HepG2 (cell line): Measurements from ENCODE around the gene KIAA0319L. TPM values are rescaled to one million over a fixed set of nuclear protein-coding genes. Genes with fewer than 3 reads are reported as not detected.

Source experiments
- ATAC-seq: fragments of 200-7000 bp; cut with Tn5 transposase; 3 replicates; pipeline ENCODE4 v1.9.1; 2020; ENCODE audit warnings: mild to moderate bottlenecking, moderate library complexity
- BruUV-seq: library from RNA; stranded (reverse); fragments of 400-500 nt; replicated peaks from 2 replicates; lab custom pipeline; 2021; lab: Mats Ljungman, UMichigan
- CTCF ChIA-PET: fragments of 300-600 bp; formaldehyde crosslinking; extraction: SDS; loops from one replicate; lab custom pipeline; 2021; ENCODE audit warnings: low total read pairs, inconsistent platforms, low intra/inter-chr PET ratio; lab: Yijun Ruan, JAX
- POLR2A ChIA-PET: fragments of 350-600 bp; sonication (Branson Sonifier 250); formaldehyde crosslinking; loops from one replicate; lab custom pipeline; 2020; ENCODE audit warnings: antibody characterized with exemption, inconsistent platforms; lab: Yijun Ruan, JAX
- DNase-seq: peaks from one replicate; pipeline ENCODE4 v3.0.0-alpha.2; 2015; ENCODE audit warnings: low spot score
- FAIRE-seq: peaks from 3 replicates; lab custom pipeline; 2011; peaks lifted over from hg19 to GRCh38; lab: Jason Lieb, UNC
- H2AFZ ChIP-seq: one replicate; pipeline ENCODE4 v1.6.1; 2011; ENCODE audit warnings: low read length, inconsistent platforms
- H3K27ac ChIP-seq: fragments of 300-600 bp; 3 replicates; pipeline ENCODE4 v1.8.0; 2011; ENCODE audit warnings: mixed run types, mild to moderate bottlenecking, mixed read lengths, low read length, inconsistent platforms; ENCODE audit not compliant: insufficient read depth; ENCODE audit errors: extremely low read length
- H3K27me3 ChIP-seq, 2 experiments: fragments of 200-600 bp in 1 of 2; 2 replicates in 1 of 2; 3 replicates in 1 of 2; pipeline versions ENCODE4 v1.6.0 to v1.8.0; 2011; ENCODE audit warnings: low read length in 2 of 2, mild to moderate bottlenecking in 2 of 2, moderate library complexity in 2 of 2, inconsistent platforms in 1 of 2; ENCODE audit not compliant: insufficient read depth in 2 of 2, control insufficient read depth in 1 of 2
- H3K36me3 ChIP-seq, 2 experiments: fragments of 200-600 bp in 1 of 2; replicated peaks in 1 of 2; 2 replicates in 1 of 2; 3 replicates in 1 of 2; pipeline versions ENCODE4 v1.5.1 to v1.8.0; 2011; ENCODE audit warnings: low read length in 2 of 2, inconsistent platforms in 1 of 2; ENCODE audit not compliant: insufficient read depth in 2 of 2, control insufficient read depth in 1 of 2
- H3K4me1 ChIP-seq: 2 replicates; pipeline ENCODE4 v1.5.1; 2012; ENCODE audit warnings: low read length, inconsistent platforms; ENCODE audit not compliant: insufficient read depth
- H3K4me2 ChIP-seq: 2 replicates; pipeline ENCODE4 v1.6.0; 2011; ENCODE audit warnings: low read depth, low read length, inconsistent platforms
- H3K4me3 ChIP-seq, 3 experiments: fragments of 200-600 bp in 1 of 3; sonication (generic), shearing (Covaris generic) in 1 of 3; replicated peaks in 1 of 3; 2 replicates each; pipeline ENCODE4 v1.5.1; 2011 to 2016; ENCODE audit warnings: low read length in 3 of 3, inconsistent platforms in 2 of 3, low read depth in 2 of 3, mild to moderate bottlenecking in 2 of 3, control low read depth in 1 of 3, mixed read lengths in 1 of 3; ENCODE audit not compliant: insufficient read depth in 1 of 3
- H3K79me2 ChIP-seq: one replicate; pipeline ENCODE4 v1.6.1; 2011; ENCODE audit warnings: low read length, inconsistent platforms; ENCODE audit not compliant: insufficient read depth
- H3K9ac ChIP-seq: 2 replicates; pipeline ENCODE4 v1.6.0; 2011; ENCODE audit warnings: mild to moderate bottlenecking, low read depth, low read length, inconsistent platforms; ENCODE audit not compliant: insufficient read depth
- H3K9me3 ChIP-seq: 2 replicates; pipeline ENCODE4 v1.5.1; 2012; ENCODE audit warnings: mild to moderate bottlenecking, low read length
- H4K20me1 ChIP-seq: 2 replicates; pipeline ENCODE4 v1.6.0; 2011; ENCODE audit warnings: inconsistent platforms, mild to moderate bottlenecking, low read length, moderate library complexity; ENCODE audit not compliant: insufficient read depth
- GABPA ChIP-seq, 2 experiments: IDR thresholded peaks; 2 replicates each; pipeline ENCODE4 v1.6.1; 2011 to 2016; ENCODE audit warnings: low read depth in 2 of 2, low read length in 1 of 2, missing biosample characterization in 1 of 2, missing genetic modification characterization in 1 of 2
- HNF4A ChIP-seq: sonication (generic); formaldehyde crosslinking; IDR thresholded peaks from 2 replicates; pipeline ENCODE4 v1.4.0; 2020; ENCODE audit warnings: missing genetic modification reagents
- KLF12 ChIP-seq: sonication (generic); formaldehyde crosslinking; IDR thresholded peaks from 2 replicates; pipeline ENCODE4 v1.4.0; 2020; ENCODE audit warnings: missing genetic modification reagents, borderline replicate concordance
- MLLT10 ChIP-seq: sonication (generic); formaldehyde crosslinking; IDR thresholded peaks from 2 replicates; pipeline ENCODE4 v1.4.0; 2020; ENCODE audit warnings: missing genetic modification reagents
- SP5 ChIP-seq: IDR thresholded peaks from 2 replicates; pipeline ENCODE4 v1.6.1; 2016; ENCODE audit warnings: low read depth, borderline replicate concordance
- ZBTB8A ChIP-seq: sonication (generic); formaldehyde crosslinking; IDR thresholded peaks from 2 replicates; pipeline ENCODE4 v1.4.0; 2020; ENCODE audit warnings: mild to moderate bottlenecking, low read depth, missing genetic modification reagents, borderline replicate concordance
- ZNF101 ChIP-seq: sonication (generic); formaldehyde crosslinking; IDR thresholded peaks from 2 replicates; pipeline ENCODE4 v1.4.0; 2020; ENCODE audit warnings: mild to moderate bottlenecking, low read depth, missing genetic modification reagents, borderline replicate concordance
- ZNF589 ChIP-seq: sonication (generic); formaldehyde crosslinking; conservative IDR thresholded peaks from 2 replicates; pipeline ENCODE4 v1.8.0; 2022; ENCODE audit warnings: mild to moderate bottlenecking, moderate library complexity, missing genetic modification reagents
- ZNF768 ChIP-seq: sonication (generic); formaldehyde crosslinking; IDR thresholded peaks from 2 replicates; pipeline ENCODE4 v1.4.0; 2020; ENCODE audit warnings: missing genetic modification reagents
- ZNF790 ChIP-seq: sonication (generic); formaldehyde crosslinking; IDR thresholded peaks from 2 replicates; pipeline ENCODE4 v1.8.0; 2022; ENCODE audit warnings: missing genetic modification reagents, mild to moderate bottlenecking, borderline replicate concordance
- WGBS: methylation state at CpG from one replicate; pipeline ENCODE4 v1.1.6; 2017; ENCODE audit warnings: low lambda C conversion rate; 5-methylcytosine and 5-hydroxymethylcytosine counted together
- in situ Hi-C: cut with HindIII; loops from 2 replicates; pipeline ENCODE4 v1.10.0; 2017; ENCODE audit warnings: low pct_unique_long_range_greater_than_20kb; ENCODE audit not compliant: extremely low pct_ligation_motif_present
- intact Hi-C: fragments of 100-400 bp; cut with micrococcal nuclease; formaldehyde crosslinking; loops from one replicate; pipeline ENCODE4 v1.10.0; 2022; ENCODE audit not compliant: unreplicated experiment
- polyA plus RNA-seq, 8 experiments: library from polyadenylated mRNA; depleted of rRNA in 3 of 8; stranded (reverse) in 7 of 8; unstranded in 1 of 8; fragments of >200 nt; fragmentation: Illumina TruSeq in 4 of 8; extraction: Trizol in 4 of 8; gene quantifications; 2 replicates each; pipeline versions ENCODE4 v1.2.1 to v1.2.3, GENCODE V29; 2011 to 2016; ENCODE audit warnings: low read depth in 4 of 8, missing spikeins in 1 of 8, mixed read lengths in 1 of 8; ENCODE audit not compliant: insufficient read depth in 1 of 8
- total RNA-seq, 5 experiments: library from RNA; depleted of rRNA; stranded (reverse); fragments of >200 nt; fragmentation: Illumina TruSeq; extraction: Trizol; gene quantifications; 2 replicates each; pipeline ENCODE4 v1.2.3, GENCODE V29; 2016; ENCODE audit warnings: low read depth in 1 of 5
- TF ChIP-seq, protein P1 (sequence below): sonication (generic); formaldehyde crosslinking; IDR thresholded peaks from 2 replicates; pipeline ENCODE4 v1.8.0; 2022; ENCODE audit warnings: missing genetic modification reagents, mild to moderate bottlenecking, inconsistent platforms, borderline replicate concordance
- TF ChIP-seq, protein P2 (sequence below): sonication (generic); formaldehyde crosslinking; IDR thresholded peaks from 2 replicates; pipeline ENCODE4 v1.4.0; 2020; ENCODE audit warnings: missing genetic modification reagents; ENCODE audit errors: not compliant biosample characterization

KIAA0319L gene
- total and polyA plus RNA-seq, 2 of the 13 experiments (the other 11 are each of a cell fraction or from before 2014, with no cell fraction given) = 33.4 to 82.6 TPM

DNA sequence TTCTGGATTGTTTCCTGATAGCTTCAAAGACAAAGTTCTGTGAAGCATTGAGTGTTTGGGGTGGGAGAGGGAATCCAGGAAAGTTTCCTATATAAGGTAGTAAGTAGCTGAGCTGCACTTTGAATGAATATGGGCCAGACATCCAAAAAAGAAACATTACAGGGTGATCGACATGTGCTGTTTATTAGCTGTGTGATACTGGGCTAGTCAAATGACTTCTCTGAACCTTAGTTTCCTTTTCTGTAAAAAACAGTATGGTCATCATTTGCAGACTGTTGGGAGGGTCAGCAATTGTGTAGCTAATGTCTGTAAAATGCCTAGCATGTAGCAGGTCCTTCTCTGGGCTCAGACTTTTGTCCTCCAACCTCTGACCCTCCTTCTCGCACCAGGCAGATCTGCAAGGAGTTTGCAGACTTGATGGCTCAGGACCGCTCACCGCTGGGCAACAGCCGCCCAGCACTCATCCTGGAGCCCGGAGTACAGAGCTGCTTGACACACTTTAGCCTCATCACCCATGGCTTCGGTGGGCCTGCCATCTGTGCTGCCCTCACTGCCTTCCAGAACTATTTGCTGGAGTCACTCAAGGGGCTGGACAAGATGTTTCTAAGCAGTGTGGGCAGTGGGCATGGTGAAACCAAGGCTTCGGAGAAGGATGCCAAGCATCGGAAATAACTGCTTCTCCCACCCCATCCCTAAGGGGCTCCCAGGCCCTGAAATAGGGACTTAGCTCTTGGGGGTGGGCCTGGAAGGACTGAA lies 37.0 kb upstream of the KIAA0319L start:
- 97% methylated on average over 6 of the region's 9 CpGs for WGBS
- Histone ChIP-seq H3K27ac (no peak overlapping the region), H3K4me1 (peaks cover 15% of the 10 kb centered on the region), H2AFZ (no peak overlapping the region), H4K20me1 (no peaks in the 10 kb centered on the region), H3K79me2 (no peaks in the 10 kb centered on the region), H3K4me2 (no peak overlapping the region), H3K27me3 (no peaks in the 10 kb centered on the region), H3K36me3 (peaks cover 0 to 6% of the 10 kb centered on the region in 2 experiments; a peak in 1 of 5 replicates), H3K9me3 (no peaks in the 10 kb centered on the region), H3K4me3 (no peak overlapping the region), H3K9ac (no peak overlapping the region)
- in situ Hi-C loops = no loop called here
- intact Hi-C loops = no loop called here
- TF ChIP-seq ZNF768 (CRISPR knock-in tag) = peak; percentile 24
- no peak for TF ChIP-seq KLF12 (CRISPR knock-in tag)
- FAIRE-seq = no peak
- no peak for DNase-seq
- BruUV-seq = no TSS peak
- ChIA-PET POLR2A (interaction anchor here (1.4 kb wide), 1 partner anchor 18 kb away, joined by 3 read pairs; no protein-coding TSS in a partner anchor), CTCF (no interaction called here)
- ATAC-seq = no peak; the same call in 2 of the 3 replicates

DNA sequence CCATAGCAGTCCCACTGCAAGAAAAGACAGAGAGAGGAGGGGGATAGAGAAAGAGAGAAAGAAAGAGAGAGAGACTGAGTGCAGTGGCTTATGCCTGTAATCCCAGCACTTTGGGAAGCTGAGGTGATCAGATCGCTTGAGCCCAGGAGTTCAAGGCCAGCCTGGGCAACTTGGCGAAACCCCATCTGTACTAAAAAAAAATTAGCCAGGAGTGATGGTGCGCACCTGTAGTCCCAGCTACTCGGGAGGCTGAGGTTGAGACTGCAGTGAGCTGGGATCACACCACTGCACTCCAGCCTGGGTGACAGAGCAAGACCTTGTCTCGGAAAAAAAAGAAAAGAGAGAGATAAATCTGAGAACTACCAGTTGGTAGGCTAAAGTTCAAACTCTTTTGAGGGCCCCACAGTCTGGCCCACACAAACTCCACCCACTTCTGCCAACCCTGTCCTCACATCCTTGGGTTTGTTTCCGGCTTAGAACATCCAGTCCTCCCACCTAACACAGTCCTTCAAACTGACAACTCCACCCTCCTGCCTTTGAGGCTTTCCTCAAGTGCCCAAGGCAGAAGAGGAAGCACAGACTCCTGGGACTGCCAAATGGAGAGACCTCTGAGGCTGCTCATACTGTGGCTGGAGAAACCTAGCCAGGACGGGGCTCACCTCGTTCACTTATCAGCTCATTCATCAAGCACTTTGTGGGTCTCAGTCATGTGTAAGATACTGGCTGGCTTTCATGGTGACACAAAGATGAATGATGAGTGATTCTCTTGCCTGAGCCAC lies 36.0 kb upstream of the KIAA0319L start:
- Histone ChIP-seq H3K9ac (no peak overlapping the region), H3K4me3 (no peak overlapping the region), H3K27me3 (no peaks in the 10 kb centered on the region), H3K4me2 (peak overlapping the region; percentile 20; the same call in 1 of the 2 replicates), H3K4me1 (peaks cover 15% of the 10 kb centered on the region), H3K79me2 (no peaks in the 10 kb centered on the region), H4K20me1 (no peaks in the 10 kb centered on the region), H3K27ac (no peak overlapping the region), H3K9me3 (no peaks in the 10 kb centered on the region), H3K36me3 (peaks cover 0 to 4% of the 10 kb centered on the region in 2 experiments; a peak in 1 of 5 replicates), H2AFZ (no peak overlapping the region)
- ATAC-seq (peak; percentile 50), FAIRE-seq (no peak), DNase-seq (no peak)
- intact Hi-C loops (loop anchor here (2.0 kb wide), 1 partner anchor 18 kb away; no protein-coding TSS in a partner anchor), in situ Hi-C loops (no loop called here)
- 44% methylated on average over 8 of the region's 8 CpGs for WGBS
- POLR2A ChIA-PET = interaction anchor here (1.4 kb wide), 1 partner anchor 17 kb away, joined by 3 read pairs; no protein-coding TSS in a partner anchor
- no TSS peak for BruUV-seq
- CTCF ChIA-PET = no interaction called here
- TF ChIP-seq ZBTB8A (CRISPR knock-in tag) (no peak), MLLT10 (no peak), SP5 (CRISPR knock-in tag) (0 out of 2 replicates have a peak, but pooled peaks have one; percentile 29), GABPA (IDR thresholded peaks at IDR 0.05; ENCODE audit: low read depth, low read length) (no peak), GABPA (CRISPR knock-in tag; IDR thresholded peaks at IDR 0.05; ENCODE audit: low read depth) (peak; percentile 23; the same call in 1 of the 2 replicates), ZNF589 (CRISPR knock-in tag) (no peak), HNF4A (CRISPR knock-in tag) (peak; percentile 5; the same call in 1 of the 2 replicates), ZNF790 (CRISPR knock-in tag) (no peak), ZNF101 (no peak)
- TF ChIP-seq, protein P1, sequence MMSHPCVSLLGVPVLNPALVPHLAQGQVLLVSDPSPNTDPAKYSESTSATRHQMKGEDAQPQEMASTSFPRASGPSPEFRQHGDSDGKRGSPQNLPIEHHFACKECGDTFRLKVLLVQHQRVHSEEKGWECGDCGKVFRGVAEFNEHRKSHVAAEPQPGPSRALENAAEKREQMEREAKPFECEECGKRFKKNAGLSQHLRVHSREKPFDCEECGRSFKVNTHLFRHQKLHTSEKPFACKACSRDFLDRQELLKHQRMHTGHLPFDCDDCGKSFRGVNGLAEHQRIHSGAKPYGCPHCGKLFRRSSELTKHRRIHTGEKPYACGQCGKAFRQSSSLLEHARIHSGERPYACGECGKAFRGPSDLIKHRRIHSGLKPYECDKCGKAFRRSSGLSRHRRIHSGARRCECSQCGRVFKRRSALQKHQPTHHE = no peak
- TF ChIP-seq, protein P2, sequence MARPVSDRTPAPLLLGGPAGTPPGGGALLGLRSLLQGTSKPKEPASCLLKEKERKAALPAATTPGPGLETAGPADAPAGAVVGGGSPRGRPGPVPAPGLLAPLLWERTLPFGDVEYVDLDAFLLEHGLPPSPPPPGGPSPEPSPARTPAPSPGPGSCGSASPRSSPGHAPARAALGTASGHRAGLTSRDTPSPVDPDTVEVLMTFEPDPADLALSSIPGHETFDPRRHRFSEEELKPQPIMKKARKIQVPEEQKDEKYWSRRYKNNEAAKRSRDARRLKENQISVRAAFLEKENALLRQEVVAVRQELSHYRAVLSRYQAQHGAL (CRISPR knock-in tag) = no peak
